Femur (tissue), 1 donor: ENCODE results near the gene ZCCHC24.
A peak's percentile ranks its signal among the peaks of the same experiment; 100 is the strongest.

Experiments
- DNase-seq: peaks from one replicate; pipeline ENCODE4 v3.0.0-alpha.2; 2017

The ZCCHC24 gene

GRCh38 chr10:79396520-79396919 lies 48.9 kb downstream of the ZCCHC24 start:
- no peak for DNase-seq

DNA sequence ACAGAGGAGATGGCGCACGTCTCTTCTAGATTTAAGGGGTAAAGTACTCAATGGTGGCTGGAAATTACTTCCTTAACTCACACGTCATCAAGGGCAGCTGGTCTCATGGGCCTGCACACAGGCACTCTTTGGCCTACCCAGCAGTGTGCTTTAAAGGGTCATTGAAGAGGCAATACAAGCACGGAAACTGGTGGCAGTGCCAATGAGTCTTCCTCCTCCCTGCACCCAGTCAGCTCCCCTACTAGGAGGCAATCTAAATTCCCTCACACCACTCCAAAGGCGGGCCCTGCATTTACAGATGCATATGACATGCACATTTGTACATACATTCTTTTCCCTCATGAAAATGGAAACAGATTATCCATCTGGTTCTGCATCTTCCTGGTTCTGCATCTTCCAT lies 50.8 kb downstream of the ZCCHC24 start:
- peak; percentile 7 for DNase-seq

- peak; percentile 10 for DNase-seq
Observed at GRCh38 chr10:79393924-79394610, 51.4 kb downstream of the ZCCHC24 start.

GRCh38 chr10:79393221-79393923 lies 52.1 kb downstream of the ZCCHC24 start:
- DNase-seq: peak; percentile 9

GRCh38 chr10:79392506-79393176 lies 52.8 kb downstream of the ZCCHC24 start:
- no peak for DNase-seq

- DNase-seq: no peak
Observed at GRCh38 chr10:79392020-79392398, 53.4 kb downstream of the ZCCHC24 start.

DNA sequence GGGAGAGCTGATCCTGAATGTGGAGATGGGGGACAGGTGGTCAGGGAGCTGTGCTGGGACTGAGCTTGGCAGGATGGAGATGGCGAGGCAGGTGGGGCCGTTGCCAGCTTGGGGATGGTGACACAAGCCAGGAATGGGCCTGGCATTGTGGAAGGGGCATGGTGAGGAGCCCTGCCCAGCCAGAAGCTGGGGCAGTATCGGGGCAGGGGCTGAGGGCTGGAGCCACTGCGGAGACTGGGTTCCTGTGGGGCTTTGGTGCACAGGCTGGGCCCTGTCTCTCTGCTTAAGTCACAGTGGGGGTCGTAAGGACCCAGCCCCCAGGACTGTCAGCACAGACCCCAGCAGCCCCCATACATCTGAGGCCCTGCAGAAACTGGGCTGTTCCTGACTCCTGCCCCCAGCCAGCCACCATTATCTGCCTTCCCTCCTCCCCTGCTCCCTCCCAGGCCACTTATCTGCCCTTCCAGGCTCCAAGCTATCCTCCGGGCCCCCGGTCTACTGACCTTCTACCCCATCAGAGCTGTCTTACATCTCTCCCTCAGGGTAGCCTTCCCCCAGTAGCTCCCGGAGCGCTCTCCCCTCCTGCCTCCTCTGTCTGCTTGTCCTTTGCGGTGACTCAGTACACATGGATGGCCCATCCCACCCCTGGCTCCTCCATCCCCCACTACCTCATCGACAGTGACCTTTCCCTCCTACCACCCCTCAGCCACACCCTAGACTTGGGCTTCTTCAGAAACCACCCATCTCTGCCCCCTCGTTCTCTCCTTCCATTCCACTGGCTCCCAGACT lies 54.0 kb downstream of the ZCCHC24 start:
- DNase-seq: peak; percentile 20

DNA sequence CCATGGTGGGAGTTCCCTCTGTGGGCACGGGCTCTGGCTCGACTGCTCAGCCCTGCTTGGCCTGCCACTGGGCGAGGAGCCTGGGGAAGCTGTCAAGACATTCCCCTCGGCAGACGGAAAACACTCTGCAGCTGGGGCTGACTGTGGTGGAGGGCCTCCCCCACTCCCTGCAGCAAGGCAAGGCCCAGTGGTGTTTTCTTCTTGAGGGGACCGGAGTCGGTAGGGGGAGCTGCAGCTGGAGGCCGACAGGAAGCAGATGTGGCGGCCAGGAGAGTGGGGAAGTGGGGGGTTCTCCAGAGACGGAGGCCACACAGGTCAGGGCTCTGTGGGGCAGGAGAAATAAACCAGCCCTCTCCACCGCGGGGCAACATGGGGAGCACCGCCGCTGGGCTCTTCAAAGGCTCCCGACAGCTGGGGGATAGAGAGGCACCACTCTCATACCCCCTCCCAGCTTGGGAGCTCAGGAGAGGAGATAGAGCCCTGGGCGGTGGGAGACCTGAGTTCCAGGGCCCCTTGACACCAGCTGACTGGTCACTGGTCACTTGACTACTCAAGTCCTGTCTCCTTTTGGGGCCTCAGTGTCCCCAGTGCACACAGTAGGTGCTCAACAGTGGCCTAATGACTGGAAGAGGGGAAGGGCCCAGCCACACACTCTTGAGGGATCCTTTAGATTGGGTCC lies 54.7 kb downstream of the ZCCHC24 start:
- peak; percentile 44 for DNase-seq

GRCh38 chr10:79390057-79390456 lies 55.4 kb downstream of the ZCCHC24 start:
- no peak for DNase-seq

GRCh38 chr10:79387974-79388850 lies 57.2 kb downstream of the ZCCHC24 start:
- no peak for DNase-seq

DNA sequence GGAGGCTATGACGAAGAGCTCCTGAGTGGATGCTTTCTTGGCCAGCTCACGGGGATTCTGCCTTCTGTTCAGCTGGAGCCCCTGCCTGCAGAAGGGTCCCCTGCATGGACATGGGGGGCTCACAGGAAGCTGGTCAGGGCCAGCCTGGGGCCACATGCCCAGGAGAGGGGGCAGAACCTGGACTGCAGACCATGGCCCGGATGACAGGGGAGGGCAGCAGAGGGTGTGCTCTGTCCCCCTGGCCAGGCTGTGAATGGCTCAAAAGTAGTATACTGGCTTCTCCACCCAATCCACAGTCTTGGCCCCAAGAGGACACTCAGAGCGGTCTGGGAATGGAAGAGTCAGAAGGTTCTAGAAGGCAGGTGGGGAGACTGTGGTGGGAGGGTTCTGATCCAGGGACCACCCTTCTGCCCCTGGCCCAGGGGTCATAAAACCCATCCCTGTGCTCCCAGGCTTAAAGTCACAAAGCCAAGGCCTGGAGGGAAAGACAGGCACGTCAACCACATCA lies 57.9 kb downstream of the ZCCHC24 start:
- peak; percentile 21 for DNase-seq

DNA sequence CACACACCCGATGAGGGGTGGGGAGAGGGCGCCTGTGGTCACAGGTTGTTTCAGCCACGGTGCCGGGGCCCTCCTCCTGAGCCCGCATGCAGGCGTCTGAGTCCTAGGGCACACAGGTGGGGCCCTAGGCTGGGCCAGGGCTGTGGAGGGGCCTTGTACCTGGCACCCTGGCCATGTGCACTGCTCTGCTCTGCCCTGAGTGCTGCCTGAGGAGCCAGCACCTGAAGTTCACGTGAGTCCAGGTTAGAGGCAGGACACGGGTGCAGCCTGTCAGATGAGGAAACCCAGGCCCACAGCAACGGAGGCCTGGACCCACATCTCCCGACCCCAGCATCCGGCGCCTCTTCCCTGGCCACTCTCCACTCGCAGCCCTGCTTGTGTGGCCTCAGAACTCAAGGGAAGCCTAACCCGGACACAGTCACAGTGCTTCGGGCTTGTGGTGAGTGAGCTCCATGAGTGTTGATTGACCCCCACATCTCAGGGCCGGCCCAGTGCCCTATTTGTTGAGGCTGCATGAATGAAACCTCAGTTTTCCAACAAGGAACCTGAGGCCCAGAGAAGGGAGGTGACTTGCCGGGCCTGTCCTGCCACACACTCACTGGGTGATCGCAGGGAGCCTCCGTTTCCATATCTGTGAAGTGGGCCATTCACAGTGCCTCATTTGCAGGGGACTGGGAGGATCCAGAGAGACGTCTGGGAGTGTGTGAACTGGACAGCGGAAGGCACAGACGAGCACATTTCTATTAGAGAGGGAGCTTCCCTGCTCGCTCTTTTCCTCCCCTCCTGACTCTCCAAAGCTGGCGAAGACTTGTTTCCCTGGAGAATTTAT lies 58.6 kb downstream of the ZCCHC24 start:
- peak; percentile 18 for DNase-seq

DNA sequence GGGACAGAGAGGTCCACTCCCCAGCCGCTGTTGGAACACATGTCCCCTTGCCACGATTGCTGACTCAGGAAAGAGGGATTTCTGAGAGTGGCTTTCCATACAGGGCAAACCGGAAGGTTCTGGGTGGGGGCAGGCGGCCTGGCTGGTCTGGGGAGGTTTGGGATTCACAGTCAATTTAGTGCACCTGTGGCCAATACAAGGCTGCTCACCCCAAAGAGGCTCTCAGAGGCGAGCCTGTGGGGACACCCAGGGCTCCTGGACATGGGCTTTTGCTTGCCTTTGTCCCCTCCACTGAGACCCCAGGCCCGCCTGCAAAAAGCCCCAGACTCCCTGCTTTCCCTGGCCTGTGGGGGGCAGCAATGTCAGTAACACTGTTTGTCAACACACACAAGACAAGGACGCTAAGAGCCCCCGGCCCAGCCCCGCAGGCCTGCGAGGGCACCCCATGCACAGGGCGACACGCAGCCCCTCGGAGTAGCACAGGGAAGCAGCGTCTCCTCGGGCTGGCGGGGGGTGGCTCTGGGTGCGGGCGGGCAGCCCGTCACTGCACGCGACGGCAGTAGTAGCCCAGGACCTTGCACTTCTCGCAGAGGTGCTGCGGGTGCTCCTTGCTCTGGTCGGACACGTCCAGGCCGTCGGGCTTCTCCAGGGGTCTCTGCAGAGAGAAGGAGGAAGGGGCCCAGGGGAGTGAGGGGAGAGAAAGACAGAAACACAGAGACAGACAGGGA lies 59.5 kb downstream of the ZCCHC24 start:
- peak; percentile 19 for DNase-seq

- no peak for DNase-seq
Observed at GRCh38 chr10:79385392-79385795, 60.0 kb downstream of the ZCCHC24 start.

DNA sequence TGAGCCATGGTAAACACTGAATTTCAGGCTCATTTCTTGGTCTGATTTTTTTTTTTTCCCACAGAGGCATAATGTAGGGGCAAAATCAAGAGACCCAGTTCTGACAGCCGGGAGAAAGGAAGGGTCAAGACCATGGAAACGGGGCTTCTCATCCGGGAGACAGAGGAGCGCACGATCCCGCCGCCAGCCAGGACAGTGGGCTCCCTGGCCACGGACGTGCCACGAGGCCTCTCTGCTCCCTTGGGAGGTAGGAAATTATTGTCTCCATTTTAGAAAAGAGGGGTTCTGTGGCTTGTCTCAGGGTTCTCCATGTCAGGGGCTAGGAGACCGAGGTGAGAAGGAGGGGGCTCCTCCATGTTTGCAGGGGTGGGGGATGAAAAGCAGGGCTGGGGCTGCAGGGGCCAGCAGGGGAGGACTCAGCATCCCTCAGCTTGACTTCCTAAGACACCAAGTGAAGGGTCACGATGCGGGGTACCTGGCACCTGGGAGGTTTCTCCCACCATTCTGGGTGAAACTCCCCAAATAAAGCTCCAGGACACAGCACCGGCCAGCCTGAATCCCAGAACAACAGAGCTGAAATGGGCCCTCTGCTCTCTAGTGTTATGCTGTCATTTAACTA lies 60.5 kb downstream of the ZCCHC24 start:
- DNase-seq: no peak

GRCh38 chr10:79383974-79384606 lies 61.3 kb downstream of the ZCCHC24 start:
- DNase-seq: peak; percentile 24

- DNase-seq: peak; percentile 30
Observed at GRCh38 chr10:79382491-79382941, 62.9 kb downstream of the ZCCHC24 start.

- peak; percentile 78 for DNase-seq
Observed at GRCh38 chr10:79381804-79382221, 63.6 kb downstream of the ZCCHC24 start.
